HG02981 (cell line): ENCODE results near the gene SMARCB1.

Experiments used
- ATAC-seq: cut with Tn5 transposase; IDR thresholded peaks from one replicate; pipeline ENCODE4 v1.9.1; 2021; ENCODE audit warnings: mild to moderate bottlenecking, moderate library complexity; ENCODE audit not compliant: unreplicated experiment

SMARCB1 gene

GRCh38 chr22:23801238-23801821 is 14.6 kb downstream of the SMARCB1 start:
- ATAC-seq = no peak

GRCh38 chr22:23801886-23802377 is 15.2 kb downstream of the SMARCB1 start:
- ATAC-seq = no peak

- no peak for ATAC-seq
Observed at GRCh38 chr22:23803001-23803819, 16.4 kb downstream of the SMARCB1 start.

GRCh38 chr22:23804781-23805291 is 18.1 kb downstream of the SMARCB1 start:
- ATAC-seq = no peak

- no peak for ATAC-seq
Observed at GRCh38 chr22:23806837-23807236, 20.1 kb downstream of the SMARCB1 start.

GRCh38 chr22:23812378-23812777 is 25.6 kb downstream of the SMARCB1 start:
- ATAC-seq = no peak

- no peak for ATAC-seq
Observed at GRCh38 chr22:23815541-23816155, 28.9 kb downstream of the SMARCB1 start.

GRCh38 chr22:23816156-23816976 is 29.6 kb downstream of the SMARCB1 start:
- no peak for ATAC-seq

GRCh38 chr22:23817146-23817545 is 30.4 kb downstream of the SMARCB1 start:
- ATAC-seq = no peak

GRCh38 chr22:23818541-23818940 is 31.8 kb downstream of the SMARCB1 start:
- ATAC-seq = no peak

- ATAC-seq = no peak
Observed at GRCh38 chr22:23820748-23821211, 34.0 kb downstream of the SMARCB1 start.

GRCh38 chr22:23822101-23822671 is 35.4 kb downstream of the SMARCB1 start:
- ATAC-seq = no peak

GRCh38 chr22:23823331-23823791 is 36.6 kb downstream of the SMARCB1 start:
- ATAC-seq = no peak

GRCh38 chr22:23824476-23825245 is 37.9 kb downstream of the SMARCB1 start:
- ATAC-seq = no peak

- ATAC-seq = no peak
Observed at GRCh38 chr22:23825246-23825905, 38.6 kb downstream of the SMARCB1 start.

- no peak for ATAC-seq
Observed at GRCh38 chr22:23826510-23827350, 40.0 kb downstream of the SMARCB1 start.

GRCh38 chr22:23827351-23827995 is 40.7 kb downstream of the SMARCB1 start:
- no peak for ATAC-seq
